Measurements from ENCODE around the gene CAPN11.

DNA sequence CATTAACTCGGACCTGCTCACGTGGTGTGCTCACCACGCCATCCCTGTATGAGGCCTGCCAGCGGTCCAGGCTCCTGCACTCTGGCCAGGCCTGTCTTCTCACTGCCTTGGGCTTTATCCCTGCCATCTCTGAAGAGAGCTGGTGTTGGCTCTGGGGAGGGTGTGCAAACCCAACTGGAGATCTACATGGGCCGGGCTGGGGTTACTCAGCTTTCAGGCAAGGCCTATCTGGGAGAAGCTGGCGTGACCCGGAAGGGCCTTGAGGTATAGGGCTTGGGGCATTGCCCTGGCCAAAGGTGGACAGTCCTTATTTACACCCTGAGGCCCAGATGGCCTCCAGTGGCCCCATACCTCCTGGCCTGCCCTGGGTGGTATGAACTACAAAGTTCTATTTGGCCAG lies 69.8 kb downstream of the CAPN11 start:
- TF ChIP-seq EP300 (conservative IDR thresholded peaks at IDR 0.05; ENCODE audit: poor library complexity, severe bottlenecking) (no peak), RAD21 (conservative IDR thresholded peaks at IDR 0.05) (no peak)

Data from neural cell (in vitro differentiated cells).